DOHH2 (cell line): Measurements from ENCODE around the gene PACRG.

Experiments
- EZH2phosphoT487 ChIP-seq: fragments of 200-600 bp; sonication (generic); IDR thresholded peaks from 2 replicates; pipeline ENCODE4 v1.6.1; 2017; ENCODE audit warnings: borderline replicate concordance, mild to moderate bottlenecking, antibody characterized with exemption, low read length, moderate library complexity, mixed read lengths
- TF ChIP-seq, protein P1 (sequence below): fragments of 200-600 bp; sonication (generic); IDR thresholded peaks from one replicate; pipeline ENCODE4 v1.5.1; 2014; ENCODE audit warnings: antibody characterized with exemption, mild to moderate bottlenecking, low read depth, low read length; ENCODE audit not compliant: poor library complexity, severe bottlenecking

DNA sequence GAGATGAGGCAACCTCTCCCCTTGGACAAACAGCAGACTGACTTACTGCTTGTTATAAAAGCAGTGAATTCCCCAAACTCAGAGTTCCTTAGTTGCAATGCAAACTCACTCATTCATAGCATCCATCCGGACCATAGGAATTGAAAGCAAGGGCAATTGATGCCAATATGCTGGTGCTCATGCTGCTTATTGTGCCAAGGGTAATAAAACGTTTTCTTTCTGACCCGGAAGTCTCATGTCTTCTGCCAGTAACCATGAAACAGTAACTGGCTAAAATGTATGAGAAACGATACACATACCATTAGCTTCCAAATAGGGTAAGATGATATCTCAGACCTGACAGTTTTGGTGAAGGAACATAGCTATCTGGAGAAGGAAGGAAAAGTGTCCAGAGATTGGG, 18.3 kb upstream of the PACRG start:
- TF ChIP-seq, protein P1, sequence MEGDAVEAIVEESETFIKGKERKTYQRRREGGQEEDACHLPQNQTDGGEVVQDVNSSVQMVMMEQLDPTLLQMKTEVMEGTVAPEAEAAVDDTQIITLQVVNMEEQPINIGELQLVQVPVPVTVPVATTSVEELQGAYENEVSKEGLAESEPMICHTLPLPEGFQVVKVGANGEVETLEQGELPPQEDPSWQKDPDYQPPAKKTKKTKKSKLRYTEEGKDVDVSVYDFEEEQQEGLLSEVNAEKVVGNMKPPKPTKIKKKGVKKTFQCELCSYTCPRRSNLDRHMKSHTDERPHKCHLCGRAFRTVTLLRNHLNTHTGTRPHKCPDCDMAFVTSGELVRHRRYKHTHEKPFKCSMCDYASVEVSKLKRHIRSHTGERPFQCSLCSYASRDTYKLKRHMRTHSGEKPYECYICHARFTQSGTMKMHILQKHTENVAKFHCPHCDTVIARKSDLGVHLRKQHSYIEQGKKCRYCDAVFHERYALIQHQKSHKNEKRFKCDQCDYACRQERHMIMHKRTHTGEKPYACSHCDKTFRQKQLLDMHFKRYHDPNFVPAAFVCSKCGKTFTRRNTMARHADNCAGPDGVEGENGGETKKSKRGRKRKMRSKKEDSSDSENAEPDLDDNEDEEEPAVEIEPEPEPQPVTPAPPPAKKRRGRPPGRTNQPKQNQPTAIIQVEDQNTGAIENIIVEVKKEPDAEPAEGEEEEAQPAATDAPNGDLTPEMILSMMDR, result no peak
- no peak for TF ChIP-seq EZH2phosphoT487
